ENCODE results near the gene UVSSA.
"Not testable (repeated sequence)": the region's sequence is repeated elsewhere in the genome, so short reads cannot be mapped to it uniquely, and the experiment has no call there.

The UVSSA gene

GRCh38 chr4:1409491-1410425 lies 62.8 kb downstream of the UVSSA start:
- no peak for DNase-seq

GRCh38 chr4:1410491-1411325 lies 63.7 kb downstream of the UVSSA start:
- DNase-seq = peak; percentile 45

DNA sequence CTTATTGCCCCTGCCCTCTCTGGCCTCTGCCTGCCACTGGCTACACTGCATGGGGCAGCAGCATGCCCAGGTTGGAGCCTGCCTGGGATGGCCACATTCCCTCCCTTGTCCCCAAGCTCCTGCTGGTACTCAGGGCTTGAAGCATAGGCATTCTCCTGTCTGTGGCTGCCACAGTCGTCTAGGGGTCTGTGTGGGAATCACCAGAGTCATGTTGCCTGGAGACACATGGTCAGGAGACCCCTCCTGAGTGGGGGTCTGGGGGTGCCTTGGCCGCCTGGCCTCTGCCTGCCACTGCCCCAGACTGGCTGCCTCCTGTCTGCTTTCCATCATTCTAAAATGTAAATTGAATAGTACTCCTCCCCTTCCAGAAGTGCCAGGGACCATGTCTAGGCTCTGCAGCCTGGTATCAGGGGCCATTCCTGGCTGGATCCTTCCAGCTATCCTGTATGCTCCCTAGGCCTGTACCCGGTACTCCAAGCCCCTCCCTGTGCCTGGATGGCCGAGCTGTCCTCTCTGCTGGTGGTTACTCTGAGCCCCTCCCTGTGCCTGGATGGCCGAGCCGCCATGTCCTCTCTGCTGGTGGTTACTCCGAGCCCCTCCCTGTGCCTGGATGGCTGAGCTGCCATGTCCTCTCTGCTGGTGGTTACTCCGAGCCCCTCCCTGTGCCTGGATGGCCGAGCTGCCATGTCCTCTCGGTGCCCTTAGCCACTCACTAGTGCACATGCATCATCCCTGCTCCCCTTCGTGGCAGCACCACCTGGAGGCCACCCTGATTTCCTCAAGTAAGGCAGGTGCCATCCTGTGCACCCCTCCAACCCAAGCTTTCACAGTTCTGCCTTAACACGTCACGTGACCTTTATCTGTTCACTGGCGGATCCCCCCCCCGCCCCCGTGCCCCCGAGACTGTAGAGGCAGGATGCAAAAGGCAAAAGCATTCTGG lies 64.7 kb downstream of the UVSSA start:
- DNase-seq = no peak

- DNase-seq = no peak
Measured at GRCh38 chr4:1412376-1413203, 65.6 kb downstream of the UVSSA start.

DNA sequence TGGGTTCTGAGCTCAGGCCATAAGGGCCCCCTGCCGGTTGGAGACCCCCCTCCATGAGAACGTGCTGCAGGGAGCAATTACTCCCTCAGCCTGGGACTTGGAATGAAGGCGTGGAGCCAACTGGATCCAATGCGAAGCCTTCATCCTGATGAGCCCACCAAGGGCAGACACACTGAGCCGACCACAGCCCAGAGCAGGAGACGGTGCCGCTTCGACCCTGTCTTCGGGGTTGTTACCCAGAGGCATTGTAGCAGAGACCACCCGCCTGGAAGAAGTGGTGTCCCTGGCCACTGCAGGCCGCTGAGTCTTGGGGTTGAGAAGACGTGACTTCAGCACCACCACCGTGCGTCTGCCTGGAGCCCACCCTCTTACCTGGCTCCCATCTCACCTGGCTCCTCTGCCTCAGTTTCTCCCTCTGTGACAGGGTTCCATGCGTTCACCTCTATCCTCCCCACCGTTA lies 66.2 kb downstream of the UVSSA start:
- DNase-seq = no peak

DNA sequence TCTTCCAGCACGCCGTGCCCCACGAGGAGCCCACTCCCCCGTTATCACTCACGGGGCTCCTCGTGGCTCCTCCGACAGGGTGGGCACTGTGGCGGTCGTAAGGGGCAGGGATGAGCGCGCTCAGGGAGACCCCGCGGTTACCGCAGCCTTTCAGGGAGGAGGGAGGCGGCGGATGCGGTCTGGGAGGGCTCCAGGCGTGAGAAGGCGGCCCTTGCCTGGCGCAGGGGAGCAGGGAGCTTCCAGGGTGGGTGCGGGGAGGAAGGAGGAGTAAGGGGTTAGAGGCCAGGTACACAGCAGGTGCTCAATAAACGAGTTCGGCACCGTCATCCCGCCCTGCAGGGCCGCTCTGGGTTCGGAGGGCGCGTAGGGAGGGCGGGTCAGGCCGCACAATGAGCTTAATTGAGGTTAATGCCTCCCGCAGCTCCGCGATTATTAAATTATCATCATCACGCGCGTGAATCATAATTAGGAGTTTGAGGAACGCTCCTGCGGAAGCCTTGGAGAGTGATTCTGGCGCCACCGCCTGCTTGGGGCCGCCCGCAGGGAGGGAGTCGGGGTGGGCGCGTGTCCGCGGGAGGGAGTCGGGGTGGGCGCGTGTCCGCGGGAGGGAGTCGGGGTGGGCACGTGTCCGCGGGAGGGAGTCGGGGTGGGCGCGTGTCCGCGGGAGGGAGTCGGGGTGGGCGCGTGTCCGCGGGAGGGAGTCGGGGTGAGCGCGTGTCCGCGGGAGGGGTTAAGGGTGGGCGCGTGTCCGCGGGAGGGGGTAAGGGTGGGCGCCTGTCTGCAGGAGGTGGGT lies 66.9 kb downstream of the UVSSA start:
- no peak for DNase-seq

DNA sequence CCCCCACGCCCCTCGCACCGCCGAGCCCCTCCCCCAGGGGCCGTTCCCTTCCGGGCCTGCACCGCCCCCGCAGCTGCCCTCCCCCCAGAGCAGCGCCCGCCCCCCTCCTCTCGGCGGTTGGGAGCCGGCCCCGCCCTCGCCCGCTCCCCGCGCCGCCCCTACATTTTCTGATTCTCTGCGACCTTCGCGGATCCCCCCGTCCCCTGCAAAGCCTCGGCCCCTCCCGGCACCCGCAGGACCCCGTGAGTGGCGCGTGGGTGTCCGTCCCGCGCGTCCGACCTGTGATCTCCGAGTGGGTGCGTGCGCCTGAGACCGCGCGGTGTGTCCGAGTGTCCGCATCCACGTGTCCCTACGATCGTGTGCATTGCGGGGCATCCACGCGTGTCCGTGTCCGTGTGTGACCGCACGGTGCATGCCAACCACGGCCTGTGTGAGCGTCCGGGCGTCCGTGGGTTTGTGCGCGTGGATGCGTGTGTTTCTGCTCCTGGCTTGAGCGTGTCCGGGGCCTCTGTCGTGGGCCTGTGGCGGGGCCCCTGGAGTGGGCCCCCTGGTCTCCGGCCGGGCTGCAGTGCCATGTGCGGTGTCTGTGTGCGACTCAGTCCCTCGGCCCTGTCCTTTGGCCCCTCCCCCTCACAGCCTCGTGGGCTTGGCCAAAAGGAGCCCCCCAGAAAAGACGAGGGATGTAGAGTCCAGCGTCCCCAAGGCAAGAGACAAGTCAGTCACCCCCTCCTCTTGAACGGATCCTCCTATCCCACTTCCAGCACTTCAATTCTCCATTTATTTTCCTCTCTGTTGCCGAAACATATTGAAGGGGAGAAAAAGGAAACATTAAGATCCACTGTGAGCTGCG lies 68.0 kb downstream of the UVSSA start:
- DNase-seq = no peak

- DNase-seq = no peak
Measured at GRCh38 chr4:1415681-1415981, 68.6 kb downstream of the UVSSA start.

GRCh38 chr4:1416051-1416947 lies 69.3 kb downstream of the UVSSA start:
- no peak for DNase-seq

- DNase-seq = no peak
Measured at GRCh38 chr4:1416948-1417260, 69.9 kb downstream of the UVSSA start.

DNA sequence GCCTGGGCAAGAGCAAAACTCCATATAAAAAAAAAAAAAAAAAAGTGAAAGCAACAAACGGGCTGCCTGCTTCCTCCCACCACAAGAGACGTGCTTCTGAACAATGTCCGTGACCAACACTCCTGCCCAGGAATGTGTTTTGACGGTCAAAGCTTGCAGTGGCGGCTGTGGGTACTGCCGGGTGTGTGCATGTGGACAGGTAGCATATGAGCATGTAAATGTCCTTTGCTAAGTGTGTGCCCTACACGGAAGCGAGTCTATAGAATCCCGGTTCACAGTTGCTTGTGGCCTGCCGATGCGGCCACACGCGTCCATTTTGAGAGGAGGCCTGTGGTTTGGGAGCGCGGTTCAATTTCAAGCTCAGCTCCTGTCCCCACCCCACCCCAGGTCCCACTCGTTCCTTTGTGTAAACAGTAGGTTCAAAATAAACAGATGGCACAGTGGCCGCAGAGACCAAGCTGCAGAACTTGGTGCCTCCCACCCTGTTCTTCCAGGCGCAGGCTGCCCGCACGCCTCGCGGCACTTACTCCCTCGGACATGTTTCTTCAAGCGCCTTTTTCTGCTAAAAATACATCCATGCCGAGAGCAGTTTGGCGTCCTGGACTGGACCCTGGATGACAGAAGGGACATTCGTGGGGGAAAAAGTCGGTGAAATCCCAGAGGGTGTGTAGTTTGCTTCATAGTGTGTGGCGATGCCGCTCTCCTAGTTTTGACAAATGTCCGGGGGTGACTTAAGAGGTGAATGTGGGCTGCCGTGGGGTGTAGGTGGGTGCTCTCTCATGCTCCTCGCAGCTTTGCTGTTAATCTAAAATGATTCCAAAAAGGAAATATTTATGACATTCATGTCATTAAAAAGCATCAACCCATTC lies 70.7 kb downstream of the UVSSA start:
- no peak for DNase-seq

- no peak for DNase-seq
Measured at GRCh38 chr4:1418494-1419285, 71.7 kb downstream of the UVSSA start.

GRCh38 chr4:1419708-1420107 lies 72.7 kb downstream of the UVSSA start:
- DNase-seq = no peak

- no peak for DNase-seq
Measured at GRCh38 chr4:1421657-1422056, 74.6 kb downstream of the UVSSA start.

- no peak for DNase-seq
Measured at GRCh38 chr4:1427010-1427409, 80.0 kb downstream of the UVSSA start.

DNA sequence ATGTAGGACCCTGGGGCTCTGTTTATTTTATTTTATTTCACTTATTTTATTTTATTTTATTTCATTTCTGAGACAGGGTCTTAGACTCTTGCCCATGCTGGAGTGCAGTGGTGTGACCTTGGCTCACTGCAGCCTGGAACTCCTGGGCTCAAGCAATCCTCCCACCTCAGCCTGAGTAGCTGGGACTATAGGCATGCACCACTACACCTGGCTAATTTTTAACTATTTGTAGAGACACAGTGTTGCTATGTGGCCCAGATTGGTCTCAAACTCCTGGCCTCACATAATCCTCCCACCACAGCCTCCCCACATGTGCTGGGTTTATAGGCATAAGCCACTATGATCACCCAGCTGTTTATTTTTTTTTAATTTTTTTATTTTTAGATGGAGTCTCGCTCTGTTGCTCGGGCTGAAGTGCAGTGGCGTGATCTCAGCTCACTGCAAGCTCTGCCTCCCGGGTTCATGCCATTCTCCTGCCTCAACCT lies 96.7 kb downstream of the UVSSA start:
- DNase-seq = not testable (repeated sequence)
